ELF-1 (cell line): ENCODE results near the gene MTIF3.
"Not testable (repeated sequence)": the region's sequence is repeated elsewhere in the genome, so short reads cannot be mapped to it uniquely, and the experiment has no call there.

ENCODE experiments used
- DNase-seq: peaks from one replicate; pipeline ENCODE4 v3.0.0-alpha.2; 2016; ENCODE audit warnings: low read depth, low spot score

The MTIF3 gene

DNA sequence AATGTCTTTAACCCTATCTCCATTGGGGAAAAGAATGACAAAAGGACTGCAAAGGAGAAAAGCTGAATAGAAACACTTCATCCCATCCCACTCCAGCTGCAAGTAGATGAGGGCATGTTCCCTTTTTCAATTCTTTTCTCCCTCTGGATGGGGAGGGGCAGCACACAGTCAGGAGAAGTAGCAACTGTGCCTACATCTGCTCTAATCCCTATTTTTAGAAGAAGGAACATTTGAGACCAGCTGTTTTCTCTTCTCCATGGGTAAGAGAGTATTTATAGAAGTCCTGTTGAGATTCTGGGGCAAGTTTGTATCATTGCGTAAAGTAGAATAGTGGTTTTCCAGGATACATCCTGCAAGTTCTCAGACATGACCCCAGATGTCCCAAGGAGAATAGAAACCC is 35.2 kb downstream of the MTIF3 start:
- no peak for DNase-seq

DNA sequence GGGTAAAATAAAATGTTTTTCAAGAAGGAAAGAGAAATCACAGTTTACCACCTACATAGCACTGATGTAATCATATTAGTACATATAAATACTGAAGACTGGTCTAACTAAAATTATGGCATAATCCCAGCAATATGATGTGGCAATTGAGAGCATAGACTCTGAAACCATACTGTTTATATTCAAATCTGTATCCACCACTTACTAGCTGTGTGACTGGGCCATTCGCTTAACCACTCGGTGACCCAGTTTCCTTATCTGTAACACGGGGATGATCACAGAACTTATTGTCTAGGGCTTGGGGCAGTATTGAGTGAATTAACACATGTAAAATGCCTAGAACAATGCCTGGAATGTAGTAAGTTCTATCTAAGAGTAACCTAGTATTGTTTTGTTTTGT is 39.0 kb downstream of the MTIF3 start:
- DNase-seq = no peak

DNA sequence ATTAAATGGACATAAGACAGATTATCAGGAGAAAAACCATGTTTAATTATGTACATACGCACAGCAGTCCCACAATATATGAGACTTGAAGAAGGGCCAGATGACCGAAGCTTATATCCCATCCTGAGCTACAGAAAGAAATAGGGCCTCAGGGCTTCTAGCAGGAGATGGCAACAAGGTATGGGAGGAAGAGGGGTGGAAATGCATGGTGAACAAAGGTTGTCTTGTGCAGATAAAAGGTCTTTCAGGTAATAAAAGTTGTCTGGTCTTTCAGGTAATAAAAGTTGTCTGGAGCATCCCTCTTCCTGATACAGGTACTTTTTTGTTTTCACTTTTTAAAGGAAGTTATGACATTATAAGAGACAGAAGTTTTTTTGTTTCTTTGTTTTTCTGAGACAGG is 41.4 kb downstream of the MTIF3 start:
- DNase-seq = no peak

DNA sequence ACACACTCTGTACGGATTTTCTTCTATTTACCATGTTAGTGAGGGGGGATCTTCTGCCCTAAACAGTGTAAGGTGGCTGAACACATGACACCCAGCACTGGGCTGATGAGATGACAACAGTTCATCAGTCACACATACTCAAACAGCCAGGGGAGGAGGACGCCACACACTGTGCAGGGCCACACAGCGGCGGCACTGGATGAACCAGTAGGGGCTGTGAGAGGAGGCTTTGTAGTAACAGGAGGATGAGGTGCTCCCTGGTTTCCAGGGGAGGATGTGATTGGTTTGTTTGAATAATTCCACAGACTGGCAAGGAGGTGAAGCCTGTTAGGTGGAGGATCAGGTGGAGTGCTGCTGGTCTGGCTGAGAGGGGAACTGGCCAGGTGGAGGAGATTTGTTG is 42.3 kb downstream of the MTIF3 start:
- DNase-seq = no peak

DNA sequence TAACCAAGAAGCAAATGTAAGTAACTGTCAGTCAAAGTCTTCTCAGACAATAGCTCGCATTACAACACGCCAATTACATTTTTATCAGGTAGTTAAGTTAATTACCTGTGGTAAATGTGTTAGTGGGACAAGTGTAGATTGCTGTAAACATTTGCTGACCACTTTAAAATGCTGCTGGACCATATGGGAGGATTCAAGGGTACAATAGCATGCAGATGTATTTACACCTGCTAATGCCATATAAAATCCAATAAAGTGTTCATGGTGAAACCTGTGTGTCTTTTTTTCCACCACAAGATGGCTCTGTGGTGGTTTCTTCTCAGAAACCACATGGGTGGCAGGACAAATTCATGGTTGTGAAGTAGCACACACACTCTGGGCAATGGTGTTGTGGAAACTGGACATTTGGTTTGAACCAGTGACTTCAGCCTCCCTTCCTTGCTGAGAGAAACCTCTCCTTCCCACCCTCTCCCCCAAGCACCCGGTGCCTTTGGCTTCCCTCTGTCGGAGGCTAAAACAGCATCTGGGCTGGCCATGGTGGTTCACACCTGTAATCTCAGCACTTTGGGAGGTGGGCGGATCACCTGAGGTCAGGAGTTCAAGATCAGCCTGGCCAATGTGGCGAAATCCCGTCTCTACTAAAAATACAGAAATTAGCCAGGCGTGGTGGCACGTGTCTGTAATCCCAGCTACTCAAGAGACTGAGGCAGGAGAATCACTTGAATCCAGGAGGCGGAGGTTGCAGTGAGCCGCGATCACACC is 44.0 kb downstream of the MTIF3 start:
- no peak for DNase-seq

DNA sequence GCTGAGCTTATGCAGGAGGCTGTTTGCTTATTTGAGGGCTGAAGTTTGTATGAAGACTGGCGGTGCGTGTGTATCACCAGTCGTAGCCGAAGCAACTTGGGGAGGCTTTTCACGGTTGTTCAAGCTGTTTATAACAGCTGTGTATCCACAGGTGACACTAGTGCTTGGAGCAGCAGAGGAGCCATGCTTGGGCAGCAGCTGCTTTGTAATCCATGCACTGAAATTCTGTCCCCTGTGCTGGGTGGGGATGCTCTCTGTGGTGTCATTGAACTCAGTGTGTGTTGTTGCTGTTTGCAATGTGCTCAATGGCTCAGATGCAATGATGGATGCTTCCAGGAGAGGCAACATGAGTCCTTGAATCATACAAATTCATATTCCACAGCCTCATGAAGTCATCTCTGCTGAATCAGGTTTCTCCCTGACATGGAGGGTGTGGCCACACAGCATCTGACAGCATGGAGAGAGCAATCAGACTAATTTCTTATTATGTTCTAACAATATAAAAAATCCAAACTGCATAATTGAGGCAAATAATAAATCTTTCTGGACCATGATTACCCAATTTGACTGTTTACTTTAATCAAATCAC is 44.7 kb downstream of the MTIF3 start:
- no peak for DNase-seq

DNA sequence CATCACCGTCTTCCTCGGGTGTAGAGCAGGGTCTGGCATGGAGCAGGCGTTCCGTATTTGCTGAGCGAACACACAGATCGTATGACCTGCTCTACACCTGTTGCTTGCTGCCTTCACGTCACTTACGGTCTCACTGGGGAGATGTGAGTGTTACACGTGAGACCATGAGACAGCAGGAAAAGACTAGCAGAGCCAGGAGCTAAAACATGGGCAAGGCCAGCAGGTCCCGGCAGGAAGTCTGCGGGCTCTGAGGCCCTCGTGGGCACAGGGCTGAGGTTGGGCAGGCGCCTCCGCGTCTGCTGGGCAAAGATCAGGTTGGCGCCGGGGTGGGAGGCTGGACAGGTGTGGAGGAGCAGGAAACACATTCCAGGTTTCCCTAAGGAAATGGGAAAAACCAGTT is 45.7 kb downstream of the MTIF3 start:
- no peak for DNase-seq

DNA sequence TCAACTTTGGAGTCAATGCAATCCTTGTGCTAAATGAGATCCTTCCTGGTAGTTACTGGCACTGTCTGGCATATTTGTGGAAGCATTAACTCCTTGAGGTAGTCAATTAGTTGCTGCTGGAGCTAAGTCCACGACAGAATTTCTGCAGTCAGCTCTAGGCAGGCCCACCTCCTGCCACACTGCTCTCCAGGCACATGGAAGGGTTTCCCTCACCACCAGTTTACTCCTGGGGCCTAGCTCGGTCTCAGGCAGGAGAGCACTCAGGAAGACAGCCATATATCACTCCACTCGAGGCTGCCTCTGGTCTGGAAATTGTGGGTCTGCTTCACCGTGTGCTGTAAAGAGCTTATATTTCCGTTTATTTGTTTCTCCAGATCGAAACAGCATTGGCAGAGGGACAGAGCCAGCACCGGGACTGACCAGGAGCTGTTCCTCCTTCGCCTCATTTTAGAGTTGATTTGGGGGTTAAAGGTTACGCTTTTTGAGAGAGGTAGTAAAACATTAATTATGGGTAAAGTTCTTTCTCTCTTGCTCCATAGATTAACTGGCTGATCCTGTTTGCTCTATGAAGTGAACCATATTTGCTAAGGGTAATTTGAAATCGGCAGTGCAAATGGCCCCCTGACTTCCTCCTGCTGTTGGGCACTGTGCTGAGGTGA is 46.5 kb downstream of the MTIF3 start:
- peak; percentile 49 for DNase-seq

DNA sequence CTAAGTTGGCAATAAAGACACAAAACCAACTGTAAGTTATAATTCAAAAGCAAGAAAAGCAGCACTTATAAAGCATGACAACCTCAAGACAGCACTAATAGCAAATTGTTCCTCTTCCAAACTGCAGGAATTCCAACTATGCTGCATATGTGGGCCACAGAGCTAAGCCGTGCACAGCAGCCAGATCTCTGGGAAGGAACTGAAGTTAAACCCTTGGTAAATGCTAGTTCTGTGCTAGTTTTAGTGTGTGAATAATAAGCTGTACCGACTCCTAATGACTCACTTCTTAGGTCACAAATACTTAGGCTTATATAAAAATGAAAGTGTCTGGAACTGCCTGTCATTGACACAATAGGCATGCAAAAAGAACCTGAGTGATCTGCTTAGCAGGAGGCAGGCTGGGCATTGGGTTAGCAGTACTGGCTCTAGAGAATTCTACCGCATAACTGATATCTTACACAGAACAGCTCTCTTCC is 47.1 kb downstream of the MTIF3 start:
- DNase-seq = peak; percentile 39

DNA sequence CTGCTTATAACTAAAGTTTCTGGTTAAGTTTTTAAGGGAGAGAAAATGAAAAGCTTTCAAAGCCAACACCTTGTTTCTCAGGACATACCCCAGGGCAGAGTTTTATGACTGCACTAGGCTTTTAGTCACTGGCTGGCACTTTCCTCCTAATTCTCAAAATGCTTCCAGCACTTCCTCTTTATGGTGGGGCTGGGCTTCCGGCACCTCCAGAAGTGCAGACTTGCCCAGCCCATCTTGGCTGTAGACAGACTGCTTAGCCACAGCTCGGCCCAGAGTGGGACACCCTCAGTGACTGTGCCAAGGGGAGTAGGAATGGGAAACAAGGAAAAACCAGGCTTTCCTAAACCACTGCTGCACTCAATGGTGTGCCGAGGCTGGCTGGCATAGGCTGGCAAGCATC is 49.2 kb downstream of the MTIF3 start:
- no peak for DNase-seq

DNA sequence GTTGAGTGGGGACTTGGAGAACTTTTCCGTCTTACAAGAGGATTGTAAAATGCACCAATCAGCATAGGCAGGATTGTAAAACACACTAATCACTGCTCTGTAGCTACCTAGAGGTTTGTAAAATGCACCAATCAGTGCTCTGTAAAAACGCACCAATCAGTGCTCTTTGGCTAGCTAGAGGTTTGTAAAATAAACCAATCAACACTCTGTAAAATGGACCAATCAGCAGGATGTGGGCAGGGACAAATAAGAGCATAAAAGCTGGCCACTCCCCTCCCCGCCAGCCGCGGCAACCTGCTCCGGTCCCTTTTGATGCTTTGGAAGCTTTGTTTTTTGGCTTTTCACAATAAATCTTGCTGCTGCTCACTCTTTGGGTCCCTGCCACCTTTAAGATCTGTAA is 50.0 kb downstream of the MTIF3 start:
- not testable (repeated sequence) for DNase-seq

DNA sequence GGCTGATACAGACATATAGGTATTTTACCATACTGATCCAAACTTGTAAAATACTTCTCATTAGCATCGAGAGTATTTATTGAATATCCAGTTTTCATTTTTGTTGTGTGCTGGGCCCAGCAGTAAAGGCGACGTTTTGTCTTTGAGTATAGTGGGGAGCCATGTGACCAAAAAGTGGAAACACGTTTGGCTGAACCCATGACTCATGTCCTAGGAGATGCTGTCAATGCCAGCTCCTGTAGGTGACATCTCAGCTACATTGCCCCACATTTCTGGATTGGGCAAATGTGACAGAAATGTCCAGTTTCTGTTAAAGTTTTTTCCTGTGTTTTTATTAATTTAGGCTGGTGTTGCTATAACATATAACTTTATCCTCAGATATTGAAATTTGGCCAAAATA is 52.0 kb downstream of the MTIF3 start:
- DNase-seq = no peak

DNA sequence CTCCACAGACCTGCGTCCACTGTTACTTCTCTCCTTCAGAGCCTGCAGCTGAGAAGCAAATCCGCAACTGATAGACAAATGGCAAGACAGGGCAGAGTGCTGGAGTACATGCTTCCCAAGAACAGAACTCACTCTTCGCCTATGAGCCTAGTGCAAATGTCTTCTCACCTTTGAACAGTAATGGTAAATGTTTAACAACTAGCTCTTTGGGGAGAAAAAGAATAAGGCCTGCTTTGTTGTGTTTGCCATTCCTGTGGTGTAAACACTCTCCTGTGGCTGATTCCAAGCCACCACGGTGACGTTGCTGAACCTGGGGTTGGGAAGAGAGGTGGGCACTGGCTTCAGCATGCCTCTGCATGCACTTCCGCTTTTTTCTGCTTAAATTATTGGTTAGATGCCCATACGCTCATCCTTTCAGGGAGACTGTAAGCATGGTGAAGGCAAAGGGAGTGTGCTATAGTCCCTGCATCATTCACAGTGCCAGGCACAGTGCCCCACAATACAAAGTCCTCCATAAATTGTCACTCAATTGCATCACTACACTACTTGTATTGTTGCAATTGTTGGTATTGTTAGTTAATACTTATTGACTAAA is 54.0 kb downstream of the MTIF3 start:
- DNase-seq = no peak

DNA sequence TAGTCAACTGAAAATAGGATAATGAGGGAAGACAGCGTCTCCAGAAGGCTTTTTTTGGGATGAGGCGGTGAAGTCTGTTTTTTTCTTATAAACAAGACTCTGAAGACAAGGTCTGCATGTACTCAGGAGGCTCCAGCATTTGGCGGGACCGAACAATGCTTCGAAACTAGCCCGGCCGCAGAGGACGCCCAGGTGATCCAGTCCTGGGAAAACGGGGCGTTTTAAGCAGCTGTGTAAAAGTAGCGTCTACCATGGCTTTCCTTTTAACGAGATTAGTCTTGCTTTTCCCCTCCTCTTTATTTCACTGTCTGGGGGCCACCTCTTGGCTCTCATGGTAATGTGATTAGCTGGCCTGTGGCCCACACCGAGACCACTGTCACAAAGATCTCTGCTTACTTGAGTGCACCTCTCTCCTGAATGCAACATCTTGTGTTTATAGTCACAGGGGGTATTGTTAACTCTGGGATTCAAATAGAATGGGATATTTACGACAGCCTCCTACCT is 55.3 kb downstream of the MTIF3 start:
- DNase-seq = peak; percentile 16

DNA sequence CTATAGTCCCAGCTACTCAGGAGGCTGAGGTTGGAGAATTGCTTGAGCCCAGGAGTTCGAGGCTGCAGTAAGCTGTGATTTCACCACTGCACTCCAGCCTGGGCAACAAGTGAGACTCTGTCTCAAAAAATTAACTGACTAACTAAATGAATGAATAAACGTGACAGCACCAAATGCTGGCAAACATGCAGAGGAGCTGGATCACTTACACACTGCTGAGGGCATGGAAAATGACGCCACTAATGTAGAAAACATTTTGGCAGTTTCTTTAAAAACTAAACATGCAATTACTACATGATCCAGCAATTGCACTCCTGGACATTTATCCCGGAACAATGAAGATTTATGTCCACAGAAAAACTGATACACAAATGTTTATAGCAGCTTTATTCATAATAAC is 57.3 kb downstream of the MTIF3 start:
- no peak for DNase-seq

DNA sequence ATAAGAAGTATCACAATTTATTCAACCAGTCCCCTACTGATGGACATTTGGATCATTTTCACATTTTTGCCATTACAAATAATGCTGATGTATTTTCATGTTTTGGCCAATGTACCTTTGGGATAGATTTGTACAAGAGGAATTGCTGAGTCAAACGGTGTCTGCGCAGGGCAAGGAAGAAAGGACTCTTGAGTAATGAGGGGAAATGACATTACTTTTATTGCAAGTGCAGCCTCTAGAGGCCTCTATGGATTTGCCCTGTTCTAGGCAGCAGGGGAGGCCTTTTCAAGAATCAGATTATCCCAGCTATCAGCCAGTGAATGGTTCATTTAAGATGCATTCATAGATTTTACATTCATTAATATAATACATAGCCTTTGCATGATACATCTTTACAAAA is 58.9 kb downstream of the MTIF3 start:
- DNase-seq = no peak

DNA sequence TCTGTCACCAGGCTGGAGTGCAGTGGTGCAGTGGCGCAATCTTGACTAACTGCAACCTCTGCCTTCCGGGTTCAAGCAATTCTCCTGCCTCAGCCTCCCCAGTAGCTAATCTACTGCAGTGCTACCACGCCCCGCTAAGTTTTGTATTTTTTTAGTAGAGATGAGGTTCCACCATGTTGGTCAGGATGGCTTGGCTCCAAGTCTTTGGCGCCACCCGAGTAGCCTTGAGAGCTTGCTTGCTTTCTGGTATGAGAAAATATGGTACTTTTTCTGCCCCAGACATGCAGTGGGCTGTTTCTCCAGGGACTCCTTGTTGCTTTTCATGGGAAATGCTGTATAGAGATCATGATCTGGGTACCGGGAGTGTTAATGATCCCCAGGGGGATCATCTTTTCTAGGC is 60.5 kb downstream of the MTIF3 start:
- no peak for DNase-seq

DNA sequence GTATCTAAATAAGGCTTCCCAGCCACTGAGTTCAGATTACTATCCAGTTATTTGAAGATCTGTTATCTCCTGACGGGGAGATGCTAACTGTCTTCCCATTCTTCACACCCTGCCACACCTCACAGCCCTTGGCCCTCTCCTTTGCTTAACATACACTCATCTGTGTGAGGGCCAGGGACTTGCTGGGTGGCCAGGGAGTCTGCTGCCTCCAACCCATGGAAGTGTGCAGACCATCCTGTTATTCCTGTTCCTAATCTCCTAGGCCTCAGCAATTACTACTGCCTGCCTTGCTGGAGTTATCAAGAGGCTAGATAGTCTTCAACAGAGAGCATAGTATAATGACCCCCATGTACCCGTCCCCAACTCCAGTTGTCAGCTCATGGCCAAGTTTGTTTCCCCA is 62.1 kb downstream of the MTIF3 start:
- DNase-seq = peak; percentile 85
